Stimulated activated CD4-positive, alpha-beta T cell treated with anti-CD3 and anti-CD28 coated beads, TNF-alpha, amount 100 ng/mL, for 24 hours (primary cell): ENCODE results near the gene PIGBOS1.
A peak's percentile ranks its signal among the peaks of the same experiment; 100 is the strongest.
"Not testable (repeated sequence)": the region's sequence is repeated elsewhere in the genome, so short reads cannot be mapped to it uniquely, and the experiment has no call there.

ENCODE experiments used
- DNase-seq, 3 experiments: peaks; one replicate each; pipeline ENCODE4 v3.0.0-alpha.2; 2020; ENCODE audit warnings: low read depth in 3 of 3

The PIGBOS1 gene

DNA sequence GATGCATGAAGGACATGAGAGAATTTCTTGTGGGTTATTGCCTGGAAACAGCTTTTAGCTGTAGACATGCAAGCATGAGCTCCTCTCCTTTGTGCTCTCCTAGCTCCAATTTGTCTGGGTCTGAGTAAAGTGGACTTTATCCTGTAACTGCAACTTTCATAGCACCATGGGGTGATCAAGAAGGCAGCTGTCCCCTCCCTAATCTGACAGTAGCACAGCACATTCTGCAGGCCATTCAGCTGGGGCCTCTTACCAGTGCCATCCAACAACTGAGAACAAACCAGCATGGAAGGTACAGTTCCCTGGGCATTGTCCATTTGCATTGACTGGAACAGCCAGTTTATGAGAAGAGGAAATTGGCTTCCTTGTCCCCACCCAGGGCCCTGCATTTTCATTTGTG, 21.6 kb downstream of the PIGBOS1 start:
- DNase-seq: no peak

DNA sequence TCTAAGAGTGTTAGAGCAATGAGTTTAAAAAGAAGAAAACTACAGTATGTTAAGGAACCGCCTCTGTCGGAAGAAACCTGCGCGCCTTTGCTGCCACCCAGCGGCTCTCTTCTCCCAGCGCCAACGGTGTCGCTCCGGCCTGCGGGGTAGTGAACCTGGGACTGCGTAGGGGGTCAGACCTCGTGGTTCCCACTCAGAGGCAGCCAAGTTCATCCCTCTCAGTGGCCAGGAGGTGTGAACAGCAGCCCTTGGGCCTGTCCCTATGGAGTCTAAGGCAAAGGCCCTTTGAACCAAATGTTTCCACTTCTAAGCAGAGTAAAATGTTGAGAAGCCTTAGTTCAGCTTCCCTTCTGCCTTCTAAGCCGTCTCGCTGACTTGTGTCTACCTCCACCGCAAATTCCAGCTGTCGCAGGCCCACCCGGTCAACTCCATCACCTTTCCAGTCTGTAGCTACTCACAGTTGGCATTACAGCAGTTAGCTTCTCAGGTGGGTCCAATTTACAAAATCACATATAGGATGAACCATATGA, 28.3 kb downstream of the PIGBOS1 start:
- peak; percentile 74 to 81 (median 75) for DNase-seq

- DNase-seq: peak; percentile 64 to 81 (median 66)
These were observed 29.0 kb downstream of the PIGBOS1 start, which contains the start of gene RAB27A for GRCh38 chr15:55289746-55290527. TSS of gene RAB27A (minus strand) at chr15:55289813. CDS start at chr15:55234934, 54,879 bp downstream.

GRCh38 chr15:55289011-55289745, 29.7 kb downstream of the PIGBOS1 start:
- DNase-seq: peak in 1 of 3 experiments; percentile 32

DNA sequence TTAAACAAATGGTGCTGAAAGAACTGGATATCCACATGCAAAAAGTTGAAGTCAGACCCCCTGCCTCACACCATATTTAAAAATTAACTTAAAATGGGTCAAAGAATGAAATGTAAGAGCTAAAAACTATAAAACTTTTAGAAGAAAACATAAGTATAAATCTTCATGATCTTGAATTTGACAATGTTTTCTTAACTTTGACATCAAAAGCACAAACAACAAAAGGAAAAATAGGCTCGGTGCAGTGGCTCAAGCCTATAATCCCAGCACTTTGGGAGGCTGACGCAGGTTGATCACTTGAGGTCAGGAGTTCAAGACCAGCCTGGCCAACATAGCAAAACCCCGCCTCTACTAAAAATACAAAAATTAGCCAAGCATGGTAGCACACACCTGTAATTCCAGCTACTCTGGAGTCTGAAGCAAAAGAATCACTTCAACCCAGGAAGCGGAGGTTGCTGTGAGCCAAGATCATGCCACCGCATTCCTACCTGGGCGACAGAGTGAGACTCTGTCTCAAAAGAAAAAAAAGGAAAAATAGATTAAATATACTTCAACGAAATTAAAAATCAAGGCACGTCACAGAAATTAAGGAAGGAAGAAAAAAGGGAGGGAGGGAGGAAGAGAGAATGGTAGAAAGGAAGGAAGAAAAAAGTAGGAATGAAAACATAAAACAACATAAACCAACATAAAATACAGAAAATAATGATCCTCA, 30.8 kb downstream of the PIGBOS1 start:
- DNase-seq: no peak

GRCh38 chr15:55286442-55287189, 32.3 kb downstream of the PIGBOS1 start:
- not testable (repeated sequence) for DNase-seq

- no peak for DNase-seq
These were observed 34.5 kb downstream of the PIGBOS1 start for GRCh38 chr15:55284426-55284825.

GRCh38 chr15:55283379-55284147, 35.4 kb downstream of the PIGBOS1 start:
- DNase-seq: no peak

GRCh38 chr15:55282284-55282833, 36.6 kb downstream of the PIGBOS1 start:
- no peak for DNase-seq

DNA sequence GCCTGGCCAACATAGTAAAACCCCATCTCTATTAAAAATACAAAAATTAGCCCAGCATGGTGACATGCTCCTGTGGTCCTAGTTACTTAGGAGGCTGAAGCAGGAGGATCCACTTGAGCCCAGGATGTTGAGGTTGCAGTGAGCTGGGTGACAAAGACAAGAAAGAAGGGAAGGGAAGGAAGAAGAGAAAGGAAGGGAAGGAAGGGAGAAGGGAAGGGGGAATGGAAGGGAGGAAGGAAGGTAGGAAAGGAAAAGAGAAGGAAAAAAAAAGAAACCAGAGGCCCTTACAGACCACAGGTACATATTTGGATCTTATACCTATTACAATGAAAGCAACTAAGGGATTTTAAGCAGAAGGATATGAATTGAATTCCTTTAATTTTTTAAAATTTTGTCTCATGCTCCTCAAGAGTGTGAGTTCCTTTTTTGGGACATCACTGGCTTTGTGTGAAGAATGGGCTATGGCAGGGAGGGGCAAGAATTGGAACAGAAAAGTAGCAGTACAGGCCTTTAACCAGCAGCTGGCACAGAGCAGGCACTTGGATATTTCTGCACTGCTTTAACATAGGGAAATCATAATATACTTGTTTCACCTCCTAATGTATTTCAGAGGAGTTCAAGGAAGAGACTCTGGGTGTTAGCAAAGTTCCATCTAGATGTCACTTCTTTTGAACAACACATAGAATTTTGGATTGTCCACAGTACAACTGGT, 37.2 kb downstream of the PIGBOS1 start:
- DNase-seq: no peak

- DNase-seq: peak in 2 of 3 experiments; percentile 25 to 32
These were observed 38.3 kb downstream of the PIGBOS1 start for GRCh38 chr15:55280589-55280988.

DNA sequence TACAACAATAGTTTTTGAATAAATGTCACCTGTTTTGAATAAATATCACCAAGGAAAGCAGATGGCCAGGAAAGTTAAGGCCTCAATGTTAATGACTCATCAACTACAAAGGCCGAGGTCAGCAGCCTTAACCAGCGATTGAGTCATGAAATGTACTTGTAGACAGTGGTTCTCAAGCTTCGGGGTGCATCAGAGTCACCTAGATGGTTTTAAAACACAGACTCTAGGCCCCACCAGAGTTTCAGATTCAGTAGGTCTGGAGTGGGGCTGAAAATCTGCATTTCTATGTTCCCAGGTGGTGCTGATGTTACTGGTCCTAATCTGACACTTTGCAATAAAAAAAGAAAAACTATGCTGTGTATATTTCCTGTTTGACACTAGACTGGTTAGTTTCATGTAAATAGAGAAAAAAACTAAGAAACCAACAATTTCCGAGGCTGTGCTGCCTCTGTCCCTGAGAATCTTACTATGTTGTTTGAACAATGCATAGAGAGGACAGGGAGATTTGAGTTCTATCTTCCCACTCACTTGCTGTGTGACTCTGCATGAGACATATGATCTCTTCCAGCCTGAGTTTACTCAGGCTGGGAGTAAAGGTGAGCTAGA, 39.1 kb downstream of the PIGBOS1 start:
- DNase-seq: peak; percentile 20 to 46 (median 46)

DNA sequence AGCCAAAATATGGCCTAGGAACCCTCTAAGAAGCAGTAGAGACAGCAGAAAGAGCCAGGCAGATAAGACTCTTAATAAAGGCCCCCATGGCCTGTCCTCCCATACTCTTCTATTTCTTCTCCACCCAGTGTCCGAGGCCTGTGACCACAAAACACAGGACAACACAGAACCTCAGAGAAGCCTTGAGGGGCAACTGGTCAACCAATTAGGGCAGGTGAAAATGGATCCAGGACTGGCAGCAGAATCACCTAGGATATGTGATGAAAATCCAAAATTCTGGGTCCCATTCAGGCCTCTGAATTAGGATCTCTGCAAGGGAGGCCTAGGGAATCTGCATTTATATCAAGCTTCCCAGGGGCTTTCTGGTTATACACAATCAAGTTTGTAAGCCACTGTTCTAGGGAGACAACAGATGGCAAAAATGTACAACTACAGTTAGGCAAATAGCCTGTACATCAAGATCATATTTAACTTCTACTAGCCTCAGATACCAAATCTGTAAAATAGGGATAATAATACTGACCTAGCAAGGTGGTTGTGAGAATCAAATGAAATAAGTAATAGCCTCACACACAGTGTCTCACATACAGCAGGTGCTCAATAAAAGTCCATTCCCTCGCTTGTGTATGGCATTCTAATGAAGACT, 39.7 kb downstream of the PIGBOS1 start:
- DNase-seq: no peak

GRCh38 chr15:55277715-55278114, 41.2 kb downstream of the PIGBOS1 start:
- no peak for DNase-seq

- DNase-seq: peak in 1 of 3 experiments; percentile 48
These were observed 41.8 kb downstream of the PIGBOS1 start for GRCh38 chr15:55277116-55277564.

- DNase-seq: no peak
These were observed 42.6 kb downstream of the PIGBOS1 start for GRCh38 chr15:55276324-55276723.

GRCh38 chr15:55270291-55270690, 48.6 kb downstream of the PIGBOS1 start:
- DNase-seq: no peak

GRCh38 chr15:55268176-55268695, 50.7 kb downstream of the PIGBOS1 start:
- DNase-seq: no peak
